Activated CD4-positive, alpha-beta T cell treated with anti-CD3 and anti-CD28 coated beads, Interleukin-2, amount 10 ng/mL, durations not matched to agents 24 days and 14 days (primary cell): Measurements from ENCODE around the gene CHSY1. TPM values are rescaled to one million over a fixed set of nuclear protein-coding genes. Genes with fewer than 3 reads are reported as not detected.

Experiments
- DNase-seq: peaks from one replicate; pipeline ENCODE4 v3.0.0; 2022
- H3K27ac Mint-ChIP-seq: one replicate; pipeline ENCODE4 v1.8.0; 2022; ENCODE audit warnings: mild to moderate bottlenecking, mixed read lengths
- H3K27me3 Mint-ChIP-seq: one replicate; pipeline ENCODE4 v1.8.0; 2022; ENCODE audit warnings: mixed read lengths
- H3K36me3 Mint-ChIP-seq: one replicate; pipeline ENCODE4 v1.8.0; 2022; ENCODE audit warnings: low read depth, mild to moderate bottlenecking, mixed read lengths
- H3K4me1 Mint-ChIP-seq: one replicate; pipeline ENCODE4 v1.8.0; 2021; ENCODE audit warnings: mixed read lengths
- H3K4me3 Mint-ChIP-seq: one replicate; pipeline ENCODE4 v1.8.0; 2022; ENCODE audit warnings: mild to moderate bottlenecking, moderate library complexity, mixed read lengths
- H3K9me3 Mint-ChIP-seq: one replicate; pipeline ENCODE4 v1.8.0; 2021; ENCODE audit warnings: mixed read lengths
- intact Hi-C: fragments of 100-400 bp; cut with micrococcal nuclease; formaldehyde crosslinking; loops from one replicate; pipeline ENCODE4 v1.15.1; 2023
- total RNA-seq: library from RNA; stranded (reverse); gene quantifications from 2 replicates; pipeline ENCODE4 v1.2.3, GENCODE V29; 2022

The CHSY1 gene
- total RNA-seq, 1 donor from 2014 or later, result 62.6 TPM

DNA sequence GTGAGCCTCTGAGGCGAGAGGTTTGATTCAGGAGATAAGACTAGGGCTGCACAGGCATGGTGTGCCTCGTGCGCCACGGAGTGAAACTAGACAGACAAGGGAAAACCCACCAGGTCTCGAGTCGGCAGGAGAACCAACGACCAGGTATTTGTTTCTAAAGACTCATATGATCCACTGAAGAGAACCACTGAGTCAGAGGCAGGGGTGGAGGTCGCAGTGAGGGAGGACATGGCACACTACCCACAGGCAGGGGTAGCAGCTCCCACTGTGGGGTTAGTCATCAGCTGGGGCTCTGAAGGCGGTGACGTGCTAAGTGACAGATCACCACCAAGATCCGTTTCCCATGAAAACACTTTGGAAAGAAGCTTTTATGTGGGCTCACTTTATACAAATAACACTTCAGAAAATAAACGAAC, 45.7 kb downstream of the CHSY1 start:
- H3K9me3 Mint-ChIP-seq, result no peaks in the 10 kb centered on the region
- H3K4me1 Mint-ChIP-seq, result peaks cover 79% of the 10 kb centered on the region
- intact Hi-C loops, result loop anchor here (1.0 to 5.0 kb wide), 10 partner anchors 18 to 604 kb away; partner anchors contain the start of genes ASB7 and LINS1
- H3K27ac Mint-ChIP-seq, result peak overlapping the region; percentile 96
- peak overlapping the region; percentile 82 for H3K4me3 Mint-ChIP-seq
- H3K27me3 Mint-ChIP-seq, result no peaks in the 10 kb centered on the region
- DNase-seq, result peak; percentile 91
- H3K36me3 Mint-ChIP-seq, result peaks cover 28% of the 10 kb centered on the region

DNA sequence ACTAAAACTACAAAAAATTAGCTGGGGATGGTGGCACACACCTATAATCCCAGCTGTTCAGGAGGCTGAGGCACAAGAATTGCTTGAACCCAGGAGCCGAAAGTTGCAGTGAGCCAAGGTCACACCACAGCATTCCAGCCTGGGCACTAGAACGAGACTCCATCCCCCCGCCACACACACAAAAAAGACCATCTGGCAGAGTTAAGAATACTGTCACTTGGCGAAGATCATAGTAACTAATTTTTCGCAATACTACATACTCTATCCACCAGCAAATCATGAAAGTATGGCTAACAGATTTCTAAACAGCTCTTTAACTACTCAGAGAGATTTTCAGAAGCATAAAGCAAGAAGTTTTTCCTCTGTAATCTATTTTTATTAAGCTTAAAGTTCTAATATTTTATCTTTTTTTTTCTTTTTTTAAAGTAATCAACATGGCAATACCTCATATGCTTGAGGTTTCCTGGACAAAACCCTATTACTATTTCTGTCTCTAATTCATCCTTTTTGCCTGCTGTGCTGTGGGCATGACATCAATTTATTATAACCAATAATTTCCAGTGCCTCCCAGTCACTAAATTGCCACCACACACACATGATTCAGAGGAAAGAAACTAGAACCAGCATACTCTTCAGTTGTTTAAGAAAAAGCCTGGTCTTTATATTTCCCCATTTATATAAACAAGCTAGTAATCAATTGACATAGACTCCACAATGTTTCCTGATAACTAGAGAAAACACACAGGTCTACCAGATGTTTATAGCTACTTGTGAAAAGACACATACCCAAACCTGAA, 46.9 kb downstream of the CHSY1 start:
- H3K9me3 Mint-ChIP-seq, result no peaks in the 10 kb centered on the region
- peak overlapping the region; percentile 82 for H3K4me3 Mint-ChIP-seq
- H3K27ac Mint-ChIP-seq, result peak overlapping the region; percentile 96
- peaks cover 34% of the 10 kb centered on the region for H3K36me3 Mint-ChIP-seq
- peaks cover 84% of the 10 kb centered on the region for H3K4me1 Mint-ChIP-seq
- no peak for DNase-seq
- no peaks in the 10 kb centered on the region for H3K27me3 Mint-ChIP-seq
- intact Hi-C loops, result loop anchor here (5.0 kb wide), 2 partner anchors 113 to 603 kb away; partner anchors contain the start of genes ASB7 and LINS1

DNA sequence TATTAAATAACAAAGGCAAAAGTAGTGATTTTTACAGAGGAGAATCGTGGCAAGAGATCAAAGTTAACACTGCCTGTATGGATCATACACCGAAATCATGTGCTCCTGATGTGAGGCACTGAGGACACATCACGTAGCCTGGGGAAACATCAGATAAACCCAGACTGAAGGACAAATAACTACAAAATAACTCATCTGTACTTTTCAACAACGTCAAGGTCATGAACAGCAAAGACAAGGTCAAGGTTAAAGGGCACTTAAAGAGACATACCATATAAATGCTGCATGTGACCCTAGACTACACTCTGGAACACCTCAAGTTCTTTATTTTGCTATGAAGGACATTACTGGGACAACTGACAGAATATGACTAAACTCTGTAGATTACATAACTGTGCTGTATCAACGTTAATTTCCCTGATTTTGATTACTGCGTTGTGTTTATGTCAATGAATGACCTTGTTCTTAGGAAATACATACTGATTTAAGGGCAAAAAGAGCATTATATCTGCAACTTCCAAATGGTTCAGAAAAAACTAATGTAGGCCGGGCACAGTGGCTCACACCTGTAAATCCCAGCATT, 48.1 kb downstream of the CHSY1 start:
- H3K4me1 Mint-ChIP-seq, result peaks cover 83% of the 10 kb centered on the region
- H3K27ac Mint-ChIP-seq, result peak overlapping the region; percentile 88
- no peaks in the 10 kb centered on the region for H3K27me3 Mint-ChIP-seq
- H3K36me3 Mint-ChIP-seq, result peaks cover 36% of the 10 kb centered on the region
- intact Hi-C loops, result no loop called here
- no peaks in the 10 kb centered on the region for H3K9me3 Mint-ChIP-seq
- DNase-seq, result no peak
- peak overlapping the region; percentile 42 for H3K4me3 Mint-ChIP-seq

DNA sequence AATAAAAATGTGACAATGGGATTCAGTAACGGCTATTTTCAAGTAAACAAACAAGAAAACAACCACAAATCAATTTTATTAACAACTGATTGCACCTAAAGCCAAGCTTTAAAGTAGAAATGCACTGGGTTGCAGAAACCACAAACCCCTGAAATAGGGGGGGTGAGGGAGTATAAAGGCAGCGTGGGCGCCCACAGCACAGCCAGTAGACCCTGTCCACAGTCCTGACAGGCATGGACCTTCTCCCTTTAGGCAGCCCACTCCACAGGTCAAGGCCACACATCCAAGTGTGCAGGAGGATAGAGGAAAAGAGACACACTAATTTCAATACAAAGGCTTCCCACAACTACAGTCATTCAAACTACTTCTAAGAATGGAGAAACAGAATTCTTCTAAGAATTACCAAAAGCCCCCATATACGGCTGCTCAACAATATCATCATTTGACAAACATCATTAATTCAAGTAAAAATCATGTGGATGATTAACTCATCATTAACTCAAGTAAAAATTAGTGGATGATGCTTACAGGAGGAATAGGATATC, 48.7 kb downstream of the CHSY1 start:
- no peak for DNase-seq
- H3K27me3 Mint-ChIP-seq, result no peaks in the 10 kb centered on the region
- H3K4me3 Mint-ChIP-seq, result peak overlapping the region; percentile 42
- H3K27ac Mint-ChIP-seq, result peak overlapping the region; percentile 88
- no peaks in the 10 kb centered on the region for H3K9me3 Mint-ChIP-seq
- intact Hi-C loops, result no loop called here
- peaks cover 84% of the 10 kb centered on the region for H3K4me1 Mint-ChIP-seq
- H3K36me3 Mint-ChIP-seq, result peaks cover 35% of the 10 kb centered on the region

DNA sequence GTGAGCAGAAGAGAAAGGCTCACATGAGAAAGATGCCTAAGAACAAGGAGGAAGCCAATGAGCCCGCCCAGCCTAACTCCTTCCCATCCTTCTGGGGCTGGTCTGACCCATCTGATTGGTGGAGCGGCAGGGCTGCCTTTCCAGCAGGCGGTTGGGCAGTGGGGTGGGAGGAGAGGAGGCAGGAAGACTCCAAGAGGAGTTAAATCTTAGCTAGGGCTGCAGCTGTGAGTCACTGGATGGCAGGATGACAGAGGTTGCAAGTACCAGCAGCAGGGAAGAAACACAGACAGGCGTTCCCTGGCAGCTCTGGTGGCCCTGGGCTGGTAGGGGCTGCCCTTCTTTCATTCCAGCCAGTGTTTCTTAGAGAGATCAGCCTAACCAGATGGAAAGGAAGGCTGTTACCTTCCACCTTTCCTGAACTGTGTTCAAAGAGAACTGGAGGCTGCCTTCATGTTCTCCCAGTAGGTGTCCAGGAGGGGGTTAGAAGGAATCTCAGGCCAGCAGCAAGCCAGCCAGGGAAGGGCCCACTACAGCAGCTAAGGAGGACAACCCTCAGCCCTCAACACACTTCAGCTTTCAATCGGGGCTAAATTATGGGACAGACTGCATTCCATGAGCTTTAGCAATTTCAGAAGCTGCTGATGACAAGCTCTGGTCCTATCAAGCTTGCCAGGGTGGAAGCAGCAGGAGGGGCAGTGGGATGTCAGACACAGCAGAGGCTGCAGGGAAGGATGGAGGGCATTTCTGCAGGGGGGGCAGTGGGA, 50.3 kb downstream of the CHSY1 start:
- intact Hi-C loops, result loop anchor here (2.0 kb wide), 1 partner anchor 43 kb away; no protein-coding TSS in a partner anchor
- Mint-ChIP-seq H3K27me3 (no peaks in the 10 kb centered on the region), H3K4me3 (peak overlapping the region; percentile 67), H3K4me1 (peaks cover 82% of the 10 kb centered on the region), H3K27ac (peak overlapping the region; percentile 96), H3K36me3 (peaks cover 34% of the 10 kb centered on the region), H3K9me3 (no peaks in the 10 kb centered on the region)
- peak; percentile 73 for DNase-seq

DNA sequence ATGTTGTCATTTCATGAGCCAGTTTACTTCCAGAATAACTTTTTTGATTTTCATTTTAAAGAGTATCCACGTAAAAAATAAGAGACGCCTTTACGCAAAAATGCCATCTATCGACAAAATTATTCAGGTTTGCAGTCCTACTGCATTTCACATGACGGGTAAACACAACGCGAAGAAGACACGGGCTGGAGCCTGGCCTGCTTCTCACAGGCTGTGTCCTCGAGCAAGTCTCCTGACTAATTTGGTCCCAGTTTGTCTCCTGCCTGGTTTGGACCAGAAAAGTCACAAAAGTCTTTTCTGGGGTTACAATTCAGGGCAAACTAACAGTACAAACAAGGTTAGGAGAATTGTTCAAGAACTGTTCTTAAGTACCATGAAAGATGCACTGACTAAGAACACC, 51.7 kb downstream of the CHSY1 start:
- intact Hi-C loops, result loop anchor here (1.0 to 2.0 kb wide), 2 partner anchors 12 to 41 kb away; no protein-coding TSS in a partner anchor
- H3K36me3 Mint-ChIP-seq, result peaks cover 33% of the 10 kb centered on the region
- no peaks in the 10 kb centered on the region for H3K9me3 Mint-ChIP-seq
- no peaks in the 10 kb centered on the region for H3K27me3 Mint-ChIP-seq
- H3K4me3 Mint-ChIP-seq, result peak overlapping the region; percentile 58
- DNase-seq, result no peak
- peak overlapping the region; percentile 96 for H3K27ac Mint-ChIP-seq
- peaks cover 80% of the 10 kb centered on the region for H3K4me1 Mint-ChIP-seq

DNA sequence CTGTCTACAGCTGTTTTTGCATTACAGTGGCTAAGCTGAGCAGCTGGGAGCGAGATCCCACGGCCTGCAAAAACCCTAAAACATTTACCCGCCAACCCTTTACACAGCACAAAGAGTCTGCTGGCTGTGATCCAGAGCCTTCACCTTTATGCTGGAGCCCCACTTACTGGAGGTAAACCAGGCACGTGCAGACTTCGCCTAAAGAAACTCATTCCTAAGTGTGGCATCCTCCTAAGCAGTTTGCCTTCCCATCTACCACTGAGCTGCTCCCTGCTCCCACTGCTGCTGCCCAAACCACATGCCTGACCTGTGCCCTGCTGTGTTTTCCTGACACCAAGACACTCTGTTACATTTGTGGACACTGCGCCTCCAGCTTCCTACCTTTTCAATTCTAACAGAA, 53.0 kb downstream of the CHSY1 start:
- H3K36me3 Mint-ChIP-seq, result peaks cover 34% of the 10 kb centered on the region
- no peaks in the 10 kb centered on the region for H3K27me3 Mint-ChIP-seq
- peak overlapping the region; percentile 58 for H3K4me3 Mint-ChIP-seq
- DNase-seq, result no peak
- no peaks in the 10 kb centered on the region for H3K9me3 Mint-ChIP-seq
- H3K4me1 Mint-ChIP-seq, result peaks cover 82% of the 10 kb centered on the region
- peak overlapping the region; percentile 96 for H3K27ac Mint-ChIP-seq
- intact Hi-C loops, result no loop called here

DNA sequence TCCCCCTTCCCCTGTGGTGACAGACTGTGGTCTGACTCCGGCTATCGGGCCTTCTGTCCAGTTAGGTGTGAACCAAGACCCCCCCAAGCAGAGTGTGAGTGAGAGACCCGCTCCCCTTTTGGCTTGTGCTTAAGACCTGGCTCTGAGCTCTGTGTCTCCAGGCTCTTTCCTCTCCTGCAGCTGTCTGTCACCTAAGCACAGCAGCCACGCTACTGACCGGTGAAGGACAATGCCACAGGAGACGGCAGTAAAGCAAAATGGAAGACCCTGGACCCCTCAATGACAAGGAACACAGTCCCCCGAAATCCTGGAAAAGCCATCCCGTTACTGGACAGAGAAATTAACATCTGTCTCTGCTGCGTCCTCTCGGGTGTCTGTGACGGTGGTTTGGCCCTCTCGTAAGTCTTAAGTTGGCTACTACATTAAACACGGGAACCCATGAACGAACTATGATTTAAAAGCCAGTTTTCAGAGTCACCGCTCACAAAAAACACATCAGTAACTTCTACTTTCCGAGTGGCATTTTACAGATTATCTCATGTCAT, 53.7 kb downstream of the CHSY1 start:
- peak overlapping the region; percentile 58 for H3K4me3 Mint-ChIP-seq
- H3K36me3 Mint-ChIP-seq, result peaks cover 34% of the 10 kb centered on the region
- H3K27me3 Mint-ChIP-seq, result no peaks in the 10 kb centered on the region
- no peak for DNase-seq
- intact Hi-C loops, result no loop called here
- H3K9me3 Mint-ChIP-seq, result no peaks in the 10 kb centered on the region
- H3K4me1 Mint-ChIP-seq, result peaks cover 82% of the 10 kb centered on the region
- H3K27ac Mint-ChIP-seq, result peak overlapping the region; percentile 96

DNA sequence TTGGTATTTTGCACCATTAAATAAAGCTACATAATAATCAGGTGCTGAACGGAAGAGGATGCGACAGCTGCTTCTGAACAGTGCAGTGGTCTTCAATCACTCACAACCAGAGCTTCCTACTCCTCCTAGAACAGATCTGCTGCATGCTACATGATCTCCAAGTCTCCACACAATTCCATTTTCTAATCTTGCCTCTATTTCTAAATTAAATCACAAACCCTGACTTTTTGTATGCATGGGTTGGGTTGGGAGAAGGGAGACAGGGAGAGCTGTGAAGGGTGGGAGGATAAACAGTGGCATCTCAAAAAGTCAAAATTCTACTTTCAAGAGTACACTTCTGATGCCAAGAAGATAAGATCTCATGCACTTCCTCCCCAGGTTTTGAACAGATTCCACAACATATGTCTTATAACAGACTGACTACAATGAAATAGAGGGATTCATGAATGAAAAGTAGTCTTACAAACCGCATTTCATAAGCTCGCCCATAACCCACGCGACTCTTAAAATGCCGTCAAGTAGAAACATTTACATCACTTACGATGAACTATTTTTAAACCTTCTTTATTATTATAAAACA, 57.2 kb downstream of the CHSY1 start:
- Mint-ChIP-seq H3K4me3 (peak overlapping the region; percentile 71), H3K4me1 (peaks cover 86% of the 10 kb centered on the region), H3K27me3 (no peaks in the 10 kb centered on the region), H3K27ac (peak overlapping the region; percentile 79), H3K9me3 (no peaks in the 10 kb centered on the region), H3K36me3 (peaks cover 45% of the 10 kb centered on the region)
- DNase-seq, result no peak
- intact Hi-C loops, result loop anchor here (5.0 kb wide), 1 partner anchor 67 kb away; no protein-coding TSS in a partner anchor

DNA sequence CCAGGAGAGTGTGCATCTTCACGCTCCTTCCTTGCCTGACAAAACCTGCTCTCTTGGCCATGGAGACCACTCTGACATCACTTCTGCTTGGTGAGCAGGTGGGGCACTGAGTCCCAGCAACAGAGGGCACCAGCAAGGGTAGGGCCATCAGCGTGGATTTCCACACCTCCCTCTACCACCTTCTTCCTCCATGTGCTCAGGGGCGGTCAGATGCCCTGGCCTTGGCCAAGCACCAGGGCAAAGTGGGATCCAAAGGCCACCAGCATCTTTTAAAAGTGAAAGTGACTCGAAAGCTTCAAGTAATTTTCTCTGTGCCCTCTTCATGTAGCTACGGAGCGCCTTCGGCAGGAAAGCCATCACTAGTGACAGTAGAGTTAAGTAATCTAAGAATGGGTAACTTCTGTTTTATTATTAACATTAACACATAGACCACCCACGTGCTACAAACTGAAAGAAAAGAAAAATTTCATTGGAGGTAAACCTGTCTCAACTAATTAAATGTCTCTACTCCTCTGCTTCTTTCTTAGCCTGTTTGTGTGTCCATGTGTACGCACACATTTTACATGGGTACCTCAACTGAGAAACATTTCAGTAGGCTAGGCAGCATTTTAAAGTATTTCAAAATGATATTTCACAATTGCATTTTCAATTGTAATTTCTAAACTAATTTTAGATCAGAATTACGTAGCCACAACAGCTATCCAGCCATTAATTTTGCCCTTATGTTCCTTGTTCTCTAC, 57.9 kb downstream of the CHSY1 start:
- Mint-ChIP-seq H3K9me3 (no peaks in the 10 kb centered on the region), H3K36me3 (peaks cover 46% of the 10 kb centered on the region), H3K27ac (peak overlapping the region; percentile 79), H3K4me3 (peak overlapping the region; percentile 71), H3K27me3 (no peaks in the 10 kb centered on the region), H3K4me1 (peaks cover 86% of the 10 kb centered on the region)
- intact Hi-C loops, result loop anchor here (5.0 kb wide), 1 partner anchor 67 kb away; no protein-coding TSS in a partner anchor
- DNase-seq, result no peak

DNA sequence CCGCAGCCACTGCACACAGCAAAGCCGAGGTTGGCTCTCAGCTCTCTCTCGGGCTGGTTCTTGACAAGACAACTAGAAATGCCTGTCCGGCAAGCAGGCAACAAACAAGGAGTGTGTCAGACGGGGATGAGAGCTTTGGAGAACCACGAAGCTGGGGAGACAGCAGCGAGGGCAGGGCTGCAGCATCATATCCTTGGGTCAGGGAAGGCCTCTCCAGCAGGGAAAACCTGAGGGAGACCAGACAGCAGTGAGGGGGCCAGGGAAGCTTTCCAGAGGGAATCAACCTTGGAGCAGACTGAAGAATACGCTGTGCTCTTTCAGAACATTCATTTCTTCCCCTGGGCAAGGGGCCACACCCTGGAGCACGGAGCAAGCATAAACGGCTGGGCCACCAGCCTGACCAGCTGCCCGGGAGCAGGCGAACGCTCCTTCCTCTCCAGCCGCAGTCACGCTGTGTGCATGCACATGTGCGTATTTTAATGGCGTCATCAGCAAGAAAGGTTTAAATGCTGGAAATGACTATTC, 58.7 kb downstream of the CHSY1 start:
- intact Hi-C loops, result loop anchor here (5.0 kb wide), 1 partner anchor 66 kb away; no protein-coding TSS in a partner anchor
- Mint-ChIP-seq H3K4me1 (peaks cover 84% of the 10 kb centered on the region), H3K27ac (peak overlapping the region; percentile 78), H3K4me3 (peak overlapping the region; percentile 45), H3K9me3 (no peaks in the 10 kb centered on the region), H3K36me3 (peaks cover 49% of the 10 kb centered on the region), H3K27me3 (no peaks in the 10 kb centered on the region)
- no peak for DNase-seq

DNA sequence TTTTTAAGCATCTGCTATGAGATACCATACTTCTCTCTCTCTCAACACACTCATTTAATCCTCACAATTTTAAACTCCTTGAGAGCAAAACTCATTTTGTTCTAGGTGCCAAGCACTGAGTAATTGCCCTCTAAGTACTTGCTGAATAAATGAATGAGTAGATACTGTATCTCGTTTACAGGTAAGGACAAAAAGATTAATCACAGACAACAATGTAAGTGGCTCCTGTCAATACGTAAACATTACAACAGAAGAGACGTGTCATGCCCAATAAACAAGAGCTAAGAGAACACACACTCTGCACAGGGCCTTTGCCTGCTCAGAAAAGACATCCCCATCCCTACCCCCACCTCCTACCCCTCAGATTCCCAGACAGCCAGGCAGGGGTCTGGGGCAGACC, 59.8 kb downstream of the CHSY1 start:
- intact Hi-C loops, result loop anchor here (5.0 kb wide), 1 partner anchor 65 kb away; no protein-coding TSS in a partner anchor
- H3K9me3 Mint-ChIP-seq, result no peaks in the 10 kb centered on the region
- no peak for DNase-seq
- peaks cover 49% of the 10 kb centered on the region for H3K36me3 Mint-ChIP-seq
- peaks cover 82% of the 10 kb centered on the region for H3K4me1 Mint-ChIP-seq
- H3K27me3 Mint-ChIP-seq, result no peaks in the 10 kb centered on the region
- H3K27ac Mint-ChIP-seq, result peak overlapping the region; percentile 87
- peak overlapping the region; percentile 45 for H3K4me3 Mint-ChIP-seq
